Epithelial cell of esophagus (primary cell): Measurements from ENCODE around the gene RPRML.
"Not testable (repeated sequence)": the region's sequence is repeated elsewhere in the genome, so short reads cannot be mapped to it uniquely, and the experiment has no call there.

Experiments
- DNase-seq: peaks from one replicate; pipeline ENCODE4 v3.0.0; 2010; ENCODE audit warnings: low read depth
- H3K4me3 ChIP-seq: 2 replicates; pipeline ENCODE4 v1.5.1; 2011; ENCODE audit warnings: mild to moderate bottlenecking, low read length, control low read depth
- TF ChIP-seq, protein P1 (sequence below): IDR thresholded peaks from 2 replicates; pipeline ENCODE4 v1.5.1; 2011; ENCODE audit warnings: low read depth, mild to moderate bottlenecking, low read length, control low read depth, inconsistent platforms; ENCODE audit not compliant: insufficient read depth; ENCODE audit errors: missing control alignments

RPRML gene

DNA sequence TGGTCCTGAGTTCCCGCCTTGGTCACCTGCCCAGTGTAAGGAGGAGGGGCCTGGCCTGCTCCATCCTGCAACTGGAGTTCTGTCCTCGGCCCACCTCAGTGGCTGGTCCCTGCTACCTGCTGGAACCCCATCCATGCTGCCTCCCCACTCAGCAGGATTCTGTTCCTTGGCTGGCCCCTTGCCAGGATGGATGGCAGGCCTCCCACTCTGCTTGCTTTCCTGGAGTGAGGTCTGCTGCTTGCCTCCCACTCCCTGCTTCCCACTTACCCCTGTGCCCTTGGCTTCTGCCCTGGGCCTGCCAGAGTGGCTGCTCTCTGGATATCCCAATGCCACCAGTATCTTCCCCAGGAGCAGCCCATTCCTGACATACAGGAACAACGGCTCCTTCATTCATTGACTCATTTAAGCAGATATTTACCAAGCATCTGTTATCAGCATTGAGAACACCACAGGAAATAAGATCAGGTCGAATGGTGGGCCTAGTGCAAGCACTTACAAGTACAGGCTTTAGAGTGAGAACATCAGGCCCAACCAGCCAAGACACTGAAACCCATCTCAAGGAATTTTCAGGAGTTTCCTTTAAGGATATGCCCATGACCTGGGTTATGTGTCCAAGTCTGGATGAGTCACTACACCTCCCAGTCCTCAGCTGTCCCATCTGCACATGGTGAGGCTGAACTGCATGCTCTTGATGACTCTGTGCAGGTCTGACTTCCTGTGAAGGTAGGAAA, 17.0 kb upstream of the RPRML start:
- TF ChIP-seq, protein P1, sequence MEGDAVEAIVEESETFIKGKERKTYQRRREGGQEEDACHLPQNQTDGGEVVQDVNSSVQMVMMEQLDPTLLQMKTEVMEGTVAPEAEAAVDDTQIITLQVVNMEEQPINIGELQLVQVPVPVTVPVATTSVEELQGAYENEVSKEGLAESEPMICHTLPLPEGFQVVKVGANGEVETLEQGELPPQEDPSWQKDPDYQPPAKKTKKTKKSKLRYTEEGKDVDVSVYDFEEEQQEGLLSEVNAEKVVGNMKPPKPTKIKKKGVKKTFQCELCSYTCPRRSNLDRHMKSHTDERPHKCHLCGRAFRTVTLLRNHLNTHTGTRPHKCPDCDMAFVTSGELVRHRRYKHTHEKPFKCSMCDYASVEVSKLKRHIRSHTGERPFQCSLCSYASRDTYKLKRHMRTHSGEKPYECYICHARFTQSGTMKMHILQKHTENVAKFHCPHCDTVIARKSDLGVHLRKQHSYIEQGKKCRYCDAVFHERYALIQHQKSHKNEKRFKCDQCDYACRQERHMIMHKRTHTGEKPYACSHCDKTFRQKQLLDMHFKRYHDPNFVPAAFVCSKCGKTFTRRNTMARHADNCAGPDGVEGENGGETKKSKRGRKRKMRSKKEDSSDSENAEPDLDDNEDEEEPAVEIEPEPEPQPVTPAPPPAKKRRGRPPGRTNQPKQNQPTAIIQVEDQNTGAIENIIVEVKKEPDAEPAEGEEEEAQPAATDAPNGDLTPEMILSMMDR = no peak
- H3K4me3 ChIP-seq = no peak overlapping the region
- peak; percentile 64 for DNase-seq

DNA sequence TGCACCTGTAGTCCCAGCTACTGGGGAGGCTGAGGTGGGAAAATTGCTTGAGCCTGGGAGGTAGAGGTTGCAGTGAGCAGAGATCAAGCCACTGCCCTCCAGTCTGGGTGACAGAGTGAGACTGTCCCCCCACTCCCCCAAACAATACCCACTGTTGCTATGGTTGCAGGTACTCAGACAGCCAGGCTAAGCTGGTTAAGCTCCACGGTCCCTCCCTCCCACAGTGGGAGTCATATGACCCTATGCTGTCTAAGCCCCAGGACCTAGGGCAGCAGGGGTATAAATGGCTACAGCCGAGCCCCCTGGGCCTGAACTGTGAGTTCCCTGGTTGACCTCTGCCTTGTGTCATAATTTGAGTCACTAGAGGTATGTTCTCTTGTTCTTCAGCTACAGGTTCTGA, 15.9 kb upstream of the RPRML start:
- DNase-seq = no peak
- TF ChIP-seq, protein P1 = no peak
- no peak overlapping the region for H3K4me3 ChIP-seq

DNA sequence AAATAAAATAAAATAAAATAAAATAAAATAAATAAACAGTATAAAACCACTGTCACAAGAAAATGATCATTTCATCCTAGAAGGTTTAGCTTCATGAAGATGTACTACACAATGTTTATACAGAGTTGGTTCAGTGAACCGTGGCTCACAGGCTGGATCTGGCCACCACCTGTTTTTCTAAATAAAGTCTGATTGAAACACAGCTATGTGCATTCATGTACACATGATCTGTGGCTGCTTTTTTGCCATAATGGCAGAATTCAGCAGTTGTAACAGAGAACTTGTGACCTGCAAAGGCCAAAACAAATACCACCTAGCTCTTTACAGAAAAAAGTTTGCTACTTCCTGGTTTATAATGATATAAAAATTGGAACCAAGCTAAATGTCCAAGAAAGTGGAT, 12.6 kb upstream of the RPRML start:
- TF ChIP-seq, protein P1 = no peak
- H3K4me3 ChIP-seq = no peak overlapping the region
- no peak for DNase-seq

DNA sequence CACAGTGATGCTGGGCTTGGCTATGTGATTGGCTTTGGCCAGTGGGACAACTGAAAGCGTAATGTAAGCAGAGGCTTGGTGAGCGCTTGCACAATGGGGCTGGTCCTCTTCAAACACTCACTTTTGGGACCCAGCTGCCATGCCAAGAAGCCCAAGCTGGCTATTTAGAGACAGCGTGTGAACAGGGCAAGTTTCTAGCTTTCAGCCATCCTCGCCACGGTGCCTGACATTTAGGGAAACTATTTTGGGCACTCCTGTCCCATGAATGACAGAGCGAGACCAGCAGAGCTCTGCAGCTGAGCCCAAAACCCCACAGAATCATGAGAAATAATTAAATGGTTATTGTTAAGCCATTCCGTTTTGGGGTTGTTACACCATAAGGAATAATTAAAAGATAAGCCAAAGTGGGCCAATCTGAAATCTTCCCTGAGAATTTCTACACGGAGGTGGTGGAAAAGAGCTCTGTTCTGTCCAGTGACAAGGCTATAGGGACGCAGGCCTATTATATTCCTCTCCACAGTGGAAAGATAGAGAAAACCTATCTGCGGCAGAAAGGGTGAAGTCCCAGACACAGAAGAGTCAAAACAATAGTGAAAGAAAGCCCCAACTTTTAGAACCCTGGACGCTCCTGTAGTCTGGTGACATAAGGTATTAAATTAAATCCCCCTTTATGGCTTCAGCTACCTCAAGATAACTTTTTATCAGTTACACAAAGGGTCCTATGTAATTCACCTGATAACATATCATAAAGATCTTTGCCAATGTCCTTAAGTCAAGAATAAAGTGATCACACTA, 10.8 kb upstream of the RPRML start:
- DNase-seq = no peak
- TF ChIP-seq, protein P1 = no peak
- H3K4me3 ChIP-seq = no peak overlapping the region

DNA sequence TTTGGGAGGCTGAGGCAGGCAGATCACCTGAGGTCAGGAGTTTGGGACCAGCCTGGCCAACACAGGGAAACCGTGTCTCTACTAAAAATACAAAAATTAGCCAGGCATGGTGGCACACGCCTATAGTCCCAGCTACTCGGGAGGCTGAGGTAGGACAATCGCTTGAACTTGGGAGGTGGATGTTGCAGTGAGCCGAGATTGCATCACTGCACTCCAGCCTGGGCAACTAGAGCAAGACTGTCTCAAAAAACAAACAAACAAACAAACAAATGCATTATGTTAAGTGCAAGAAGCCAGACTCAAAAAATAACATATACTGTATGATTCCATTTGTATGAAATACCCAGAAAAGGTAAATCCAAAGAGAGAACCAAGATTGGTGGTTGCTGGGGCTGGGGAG, 8.9 kb upstream of the RPRML start:
- H3K4me3 ChIP-seq, DNase-seq: not testable (repeated sequence)

DNA sequence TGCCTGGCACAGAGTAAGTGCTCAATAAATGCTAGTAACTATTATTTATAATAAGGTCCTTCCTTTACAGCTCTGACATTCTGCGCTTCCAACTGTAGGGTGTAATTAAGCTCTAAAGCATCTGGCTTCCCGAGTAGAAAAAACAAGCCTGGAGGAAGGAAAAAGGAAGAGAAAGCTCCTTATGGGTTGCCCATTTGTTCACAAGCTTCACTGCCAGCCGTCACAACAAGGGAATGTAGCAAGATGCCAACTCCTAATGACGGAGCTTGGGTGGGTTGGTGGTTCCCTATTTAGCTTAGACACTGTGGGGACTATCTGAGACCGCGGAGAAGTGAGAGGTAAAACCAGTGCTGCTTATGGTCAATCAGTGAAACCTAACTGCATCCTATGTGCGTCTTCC, 7.3 kb upstream of the RPRML start:
- DNase-seq = no peak
- TF ChIP-seq, protein P1 = no peak
- no peak overlapping the region for H3K4me3 ChIP-seq

DNA sequence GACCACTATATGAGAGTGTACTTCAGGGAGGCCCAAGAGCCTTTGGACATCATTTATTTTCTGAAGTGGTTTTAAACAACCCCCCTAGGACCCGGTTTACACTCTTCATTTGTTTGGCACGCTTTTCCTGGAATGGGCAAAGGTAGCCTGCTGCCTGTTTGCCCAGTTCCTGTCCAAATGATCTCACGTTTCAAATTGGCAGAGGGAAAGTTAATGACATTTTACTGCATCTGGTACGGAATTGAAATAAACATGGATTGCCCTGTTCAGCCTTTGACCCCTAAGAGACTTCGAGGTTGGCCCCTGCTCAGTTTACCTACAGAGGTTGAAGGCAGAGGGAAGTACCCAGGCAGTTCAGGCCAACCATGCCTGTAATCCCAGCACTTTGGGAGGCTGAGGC, 5.8 kb upstream of the RPRML start:
- TF ChIP-seq, protein P1 = no peak
- no peak for DNase-seq
- no peak overlapping the region for H3K4me3 ChIP-seq
